Left renal cortex interstitium (tissue), 4 donors: Measurements from ENCODE around the gene MAP6D1. TPM values are rescaled to one million over a fixed set of nuclear protein-coding genes. Genes with fewer than 3 reads are reported as not detected.

Experiments used
- DNase-seq, 4 donors: peaks; one replicate each; pipeline ENCODE4 v3.0.0-alpha.2; 2013; ENCODE audit warnings: low read depth in 4 of 4, low spot score in 2 of 4, missing footprints in 1 of 4
- polyA plus RNA-seq, 4 donors: library from polyadenylated mRNA; unstranded; fragments of 120-200 nt; gene quantifications; one replicate each; pipeline ENCODE4 v1.2.1, GENCODE V29; 2013; ENCODE audit not compliant: insufficient read length in 4 of 4

Gene MAP6D1
- polyA plus RNA-seq, 4 donors, result 0.58 to 1.6 (median 1.3) TPM

- DNase-seq, result no peak
Observed at GRCh38 chr3:183824761-183825455, 469 bp downstream of the MAP6D1 start.

DNA sequence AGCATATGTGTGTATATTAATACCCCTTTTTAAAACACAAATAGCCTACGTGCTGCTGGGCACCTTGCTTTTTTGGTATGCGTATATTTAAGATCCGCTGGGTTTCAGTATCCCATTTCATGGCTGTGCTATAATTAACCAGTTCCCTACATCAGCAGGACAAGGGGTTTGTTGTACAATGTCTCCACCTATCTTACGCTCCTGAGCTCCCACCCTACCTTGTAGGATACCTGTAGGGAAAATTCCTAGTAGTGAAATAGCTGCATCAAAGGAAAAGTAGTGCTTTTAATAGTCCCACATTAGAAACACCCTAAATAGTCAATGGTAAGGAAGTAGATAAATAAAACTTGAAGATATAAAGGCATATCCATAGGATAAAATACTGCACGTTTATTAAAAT is 1.4 kb downstream of the MAP6D1 start:
- no peak for DNase-seq

DNA sequence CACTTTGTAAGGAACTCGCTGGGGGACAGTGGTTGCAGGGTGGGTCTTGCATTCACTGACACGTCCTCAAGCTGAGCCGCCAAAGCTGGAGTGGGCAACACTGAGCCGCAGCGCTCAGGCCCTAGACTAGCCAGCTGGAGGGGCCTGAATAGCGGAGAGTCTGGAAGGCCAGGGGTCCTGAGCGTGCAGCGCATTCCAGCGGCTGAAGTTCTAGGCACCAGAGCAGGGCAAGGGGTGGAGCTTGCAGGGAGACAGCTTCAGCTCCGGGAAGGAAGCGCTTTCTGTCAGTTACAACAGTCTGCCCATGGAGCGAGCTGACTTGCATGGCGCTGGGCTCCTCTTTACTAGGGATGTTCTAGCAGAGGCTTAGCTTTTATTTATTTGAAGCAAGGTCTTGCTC is 2.7 kb downstream of the MAP6D1 start:
- no peak for DNase-seq

DNA sequence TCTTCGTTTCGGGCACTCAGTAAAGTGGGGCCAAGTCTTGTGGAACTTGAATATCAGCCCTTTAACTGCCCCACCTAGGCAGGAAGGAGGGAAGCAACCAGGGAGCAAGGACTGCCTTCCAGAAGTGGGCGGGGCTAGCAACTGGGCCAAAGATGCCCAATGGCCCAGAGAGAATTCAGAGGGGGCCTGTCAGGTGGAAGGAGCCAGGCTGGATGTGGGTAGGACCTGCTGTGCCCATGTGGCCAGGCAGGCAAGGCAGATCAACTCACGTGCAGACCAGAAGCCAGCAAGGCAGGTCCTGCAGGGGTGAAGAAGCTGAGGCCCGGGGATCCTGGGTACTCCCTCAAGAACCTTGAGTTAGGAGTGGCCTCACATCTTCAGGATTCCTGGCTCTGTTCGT is 5.5 kb downstream of the MAP6D1 start:
- DNase-seq, result no peak

- DNase-seq, result no peak
Observed at GRCh38 chr3:183818706-183819624, 6.4 kb downstream of the MAP6D1 start.

DNA sequence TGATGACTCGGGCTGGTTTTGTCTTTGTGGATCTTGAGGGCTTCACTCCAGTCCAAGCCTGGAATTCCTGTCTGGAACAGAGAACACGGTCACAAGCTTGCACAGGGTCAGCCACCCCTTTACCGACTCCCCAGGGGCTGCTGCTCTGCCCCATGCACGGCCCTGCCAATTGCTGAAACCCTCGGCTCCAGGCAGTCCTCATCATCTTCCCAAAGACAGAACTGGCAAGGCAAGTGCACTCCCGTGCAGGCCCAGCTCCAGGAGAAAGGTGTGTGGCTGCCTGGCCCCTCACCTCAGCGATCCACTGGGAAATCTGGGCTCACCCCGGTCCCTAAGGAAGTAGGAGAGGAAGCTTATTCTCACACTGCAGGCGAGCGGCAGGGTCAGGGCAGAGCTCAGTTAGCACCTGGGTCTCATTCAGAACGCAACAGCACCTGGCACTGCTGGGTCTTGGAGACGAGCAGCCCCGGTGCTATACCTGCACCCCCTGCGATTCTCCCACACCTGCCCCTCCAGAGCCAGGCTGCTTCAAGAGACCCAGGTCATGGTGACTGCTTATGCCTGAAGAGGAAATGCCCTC is 7.2 kb downstream of the MAP6D1 start:
- DNase-seq, result no peak

- DNase-seq, result no peak
Observed at GRCh38 chr3:183817639-183818038, 7.7 kb downstream of the MAP6D1 start.

DNA sequence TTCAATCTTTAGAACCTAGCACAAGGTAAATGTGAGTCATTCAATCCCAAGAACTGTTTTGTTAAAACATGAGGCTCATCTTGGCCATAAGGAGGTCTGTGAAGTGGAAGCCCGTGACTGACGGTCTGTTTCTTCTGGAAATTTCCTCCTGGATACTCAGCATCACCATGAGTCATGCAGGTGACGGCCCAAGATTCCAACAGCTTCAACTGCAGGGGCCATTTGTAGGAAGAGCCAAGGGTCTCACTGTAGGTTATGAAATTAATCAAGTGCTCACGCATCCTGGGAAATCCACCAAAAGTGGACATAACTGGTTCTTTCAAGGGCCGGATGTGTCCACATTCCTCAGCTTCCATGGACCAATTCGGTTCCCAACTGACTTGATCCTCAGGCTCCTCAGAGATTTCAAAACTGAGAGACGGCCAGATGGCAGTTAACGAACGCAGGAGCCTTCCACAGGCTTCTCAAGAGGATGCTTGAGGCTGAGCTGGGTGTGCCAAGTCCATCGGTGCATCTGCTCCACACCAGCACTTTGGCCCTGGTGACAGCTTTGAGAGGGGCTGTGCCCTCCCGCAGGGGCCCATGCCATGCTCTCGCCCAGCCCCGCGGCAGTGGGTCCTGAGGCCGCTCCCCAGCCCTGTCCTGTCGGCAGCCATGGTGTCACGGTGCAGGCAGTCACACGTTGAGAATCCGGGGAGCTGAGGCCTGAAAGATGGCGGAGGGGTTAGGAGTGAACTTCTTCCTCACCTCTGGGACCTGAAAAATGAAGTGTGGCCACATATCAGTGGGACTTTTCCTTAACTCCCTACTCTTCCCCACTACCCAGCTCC is 8.5 kb downstream of the MAP6D1 start:
- no peak for DNase-seq

GRCh38 chr3:183815951-183816475 is 9.4 kb downstream of the MAP6D1 start:
- no peak for DNase-seq

DNA sequence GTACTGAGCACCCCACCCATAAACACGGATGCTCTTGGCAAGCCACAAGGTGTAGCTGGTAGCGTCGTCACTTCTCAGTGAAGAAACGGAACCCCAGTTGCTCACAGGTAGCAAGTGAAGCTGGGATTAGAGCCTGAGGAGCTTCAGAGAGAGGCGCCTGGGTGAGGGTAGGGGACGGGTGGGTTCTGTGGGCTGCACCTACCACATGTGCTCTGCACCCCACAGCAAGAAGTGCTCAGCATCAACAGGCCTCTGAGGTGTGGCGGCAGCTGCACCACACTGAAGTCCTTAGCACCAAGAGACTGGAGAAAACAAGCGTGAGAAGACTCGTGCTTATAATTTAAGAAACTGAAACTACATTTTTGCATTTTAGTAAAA is 9.8 kb downstream of the MAP6D1 start:
- no peak for DNase-seq

DNA sequence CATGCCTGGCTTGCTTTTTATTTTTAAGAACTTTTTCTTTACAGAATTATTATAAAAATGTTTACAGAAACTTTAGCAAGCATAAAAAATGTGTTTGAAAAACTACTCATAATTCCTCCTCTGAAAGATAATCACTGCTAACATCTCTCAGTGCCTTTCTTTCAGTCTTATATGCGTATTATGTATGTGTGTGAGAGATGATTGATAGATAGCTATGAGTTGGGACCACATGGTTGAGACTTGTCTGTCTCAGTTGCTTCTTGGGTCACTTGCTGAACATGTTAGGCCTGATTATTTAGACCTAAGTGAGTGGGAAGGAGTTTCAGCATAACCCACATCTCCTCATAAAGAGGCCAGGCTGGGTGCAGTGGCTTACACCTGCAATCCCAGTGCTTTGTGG is 11.1 kb downstream of the MAP6D1 start:
- DNase-seq, result no peak

DNA sequence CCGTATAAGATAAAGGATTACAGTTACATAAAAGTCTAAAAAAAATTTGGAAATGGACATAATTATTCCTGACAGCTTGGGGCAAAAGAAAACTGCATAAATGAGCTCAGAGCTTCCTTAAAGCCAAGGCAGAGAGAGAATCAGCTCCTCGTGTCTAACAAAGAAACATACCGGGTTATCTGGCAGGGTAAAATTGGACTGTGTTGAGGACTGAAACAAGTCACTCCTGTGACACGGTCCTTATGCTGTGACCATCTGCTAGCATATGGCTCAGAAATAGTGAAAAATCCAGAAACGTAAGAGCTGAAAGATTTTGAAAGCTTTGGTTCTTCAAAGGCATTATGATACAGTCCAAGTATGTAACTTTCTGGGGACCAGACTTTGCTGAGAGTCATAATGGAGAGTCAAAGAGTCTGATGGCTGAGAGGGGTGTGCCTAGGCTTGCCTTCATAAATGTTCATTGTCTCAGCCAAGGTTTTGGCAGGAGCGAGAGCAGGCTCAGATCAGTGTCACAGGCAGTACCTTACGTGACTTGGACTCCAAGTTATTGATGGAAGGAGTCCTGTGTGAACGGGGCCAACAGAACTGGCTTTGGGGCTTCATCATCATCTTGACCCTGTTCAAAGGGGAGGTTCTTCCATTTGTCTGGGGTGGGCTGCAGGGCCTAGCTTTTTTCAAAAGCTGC is 12.5 kb downstream of the MAP6D1 start:
- DNase-seq, result no peak

GRCh38 chr3:183811638-183812037 is 13.7 kb downstream of the MAP6D1 start:
- DNase-seq, result no peak

DNA sequence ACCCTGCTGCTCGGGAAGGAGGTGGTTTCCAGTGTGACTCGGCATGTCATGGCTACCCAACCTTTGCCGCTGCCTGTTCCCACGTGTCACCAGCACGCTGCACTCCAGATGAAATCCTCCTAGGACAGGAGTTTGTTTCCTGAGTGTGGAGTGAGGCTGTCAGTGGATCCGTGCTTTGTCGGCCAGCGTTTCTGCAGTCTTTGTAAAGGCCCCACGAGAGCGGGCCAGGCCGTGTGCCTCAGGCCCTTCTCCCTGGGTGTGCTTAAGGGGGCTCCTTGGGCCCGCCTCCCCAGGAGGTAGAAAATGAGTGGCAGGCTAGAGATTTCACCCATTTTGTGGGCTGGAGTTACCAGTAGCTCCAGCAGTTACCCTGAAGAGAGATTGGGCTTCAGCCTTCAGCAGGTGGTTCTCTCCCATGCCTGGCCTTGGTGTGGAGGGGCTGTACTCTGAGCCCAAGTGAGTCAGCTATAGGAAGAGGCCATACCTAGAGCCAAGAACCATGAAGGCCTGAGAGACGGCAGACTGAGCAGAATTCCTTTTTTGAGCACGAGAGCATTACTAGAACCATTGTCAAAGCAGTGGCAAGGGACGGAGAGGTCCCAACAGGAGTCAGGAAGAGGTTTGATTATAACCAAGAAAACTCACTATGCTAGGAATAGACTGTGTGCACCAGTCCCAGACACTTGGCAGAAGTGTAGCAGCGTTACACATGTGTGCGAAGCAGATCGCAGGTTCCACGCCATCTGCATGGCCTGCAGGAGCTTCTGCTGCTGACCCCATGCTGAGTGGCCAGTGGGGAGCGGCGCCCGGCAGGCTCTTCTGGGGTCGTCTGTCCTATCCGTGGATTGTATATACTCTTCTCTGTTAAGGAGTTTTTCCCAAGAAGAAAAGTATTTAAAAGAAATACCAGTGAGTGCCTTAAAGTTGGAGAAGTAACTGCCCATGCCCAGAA is 14.5 kb downstream of the MAP6D1 start:
- DNase-seq, result no peak

DNA sequence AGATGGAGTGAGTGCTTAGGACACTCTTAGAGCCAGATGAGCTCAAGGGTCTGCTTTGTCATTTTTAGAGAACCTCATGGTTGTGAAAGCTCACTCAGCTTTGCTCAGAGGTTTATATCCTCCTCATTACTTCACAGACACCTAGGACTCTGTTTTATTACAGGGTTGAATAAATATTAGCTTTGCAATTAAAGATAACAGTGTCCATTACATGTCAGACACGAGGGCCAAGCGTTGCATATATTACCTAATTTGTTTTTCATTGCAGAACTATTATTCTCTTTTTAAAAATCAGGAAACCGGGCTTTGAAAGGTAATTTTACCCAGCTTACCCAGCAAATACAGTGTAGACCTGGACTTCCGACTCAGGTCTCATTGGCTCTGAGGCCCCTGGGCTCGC is 16.1 kb downstream of the MAP6D1 start:
- no peak for DNase-seq

DNA sequence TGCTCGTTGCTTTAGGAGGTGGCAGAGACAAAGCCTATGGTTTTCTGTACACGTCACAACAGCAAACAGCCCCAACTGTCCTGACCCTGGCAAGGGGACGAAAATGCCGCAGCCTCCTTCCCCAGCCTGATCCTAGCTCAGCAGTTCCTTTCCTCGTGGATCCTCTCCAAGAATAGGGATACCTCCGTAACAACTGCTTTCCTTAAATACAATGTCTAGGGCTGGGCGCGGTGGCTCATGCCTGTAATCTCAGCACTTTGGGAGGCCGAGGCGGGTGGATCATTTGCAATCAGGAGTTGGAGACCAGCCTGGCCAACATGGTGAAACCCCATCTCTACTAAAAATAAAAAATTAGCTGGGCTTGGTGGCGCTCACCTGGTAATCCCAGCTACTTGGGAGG is 17.0 kb downstream of the MAP6D1 start:
- DNase-seq, result no peak

- no peak for DNase-seq
Observed at GRCh38 chr3:183807881-183808280, 17.5 kb downstream of the MAP6D1 start.

- no peak for DNase-seq
Observed at GRCh38 chr3:183807209-183807728, 18.1 kb downstream of the MAP6D1 start.

GRCh38 chr3:183802989-183803388 is 22.4 kb downstream of the MAP6D1 start:
- no peak for DNase-seq
